Ectodermal cell (in vitro differentiated cells): ENCODE measurements around the gene RBM20.

Experiments
- H3K27ac ChIP-seq: 2 replicates; pipeline ENCODE4 v1.7.0; 2013; ENCODE audit warnings: mild to moderate bottlenecking, low read depth, low read length; ENCODE audit not compliant: insufficient read depth, poor library complexity, severe bottlenecking
- H3K27me3 ChIP-seq: 2 replicates; pipeline ENCODE4 v1.7.0; 2013; ENCODE audit warnings: mild to moderate bottlenecking, low read length; ENCODE audit not compliant: insufficient read depth, control insufficient read depth, poor library complexity, severe bottlenecking
- H3K36me3 ChIP-seq: one replicate; pipeline ENCODE4 v1.7.0; 2013; ENCODE audit warnings: low read length; ENCODE audit not compliant: control insufficient read depth, insufficient read depth
- H3K4me1 ChIP-seq: one replicate; pipeline ENCODE4 v1.7.0; 2013; ENCODE audit warnings: low read length; ENCODE audit not compliant: control insufficient read depth, insufficient read depth
- H3K4me3 ChIP-seq: 2 replicates; pipeline ENCODE4 v1.7.0; 2013; ENCODE audit warnings: low read depth, low read length, control low read depth; ENCODE audit not compliant: insufficient read depth
- H3K9me3 ChIP-seq: 2 replicates; pipeline ENCODE4 v1.7.0; 2013; ENCODE audit warnings: mild to moderate bottlenecking, low read length, moderate library complexity; ENCODE audit not compliant: control insufficient read depth
- WGBS, 2 experiments: methylation state at CpG; one replicate each; pipeline ENCODE4 v1.1.7; 2013; ENCODE audit warnings: missing lambda C conversion rate in 2 of 2; 5-methylcytosine and 5-hydroxymethylcytosine counted together

The RBM20 gene

GRCh38 chr10:110781139-110781538 lies 137.0 kb downstream of the RBM20 start:
- Histone ChIP-seq H3K4me1 (peaks cover 7% of the 10 kb centered on the region), H3K36me3 (no peaks in the 10 kb centered on the region), H3K4me3 (no peak overlapping the region), H3K27ac (no peak overlapping the region), H3K27me3 (no peaks in the 10 kb centered on the region), H3K9me3 (no peaks in the 10 kb centered on the region)
- 93 to 94% methylated on average over 7 of the region's 7 CpGs for WGBS, 2 experiments

- no peak overlapping the region for H3K27ac ChIP-seq
- WGBS, 2 experiments, result 87 to 92% methylated on average over 2 of the region's 2 CpGs
- H3K36me3 ChIP-seq, result no peaks in the 10 kb centered on the region
- H3K4me3 ChIP-seq, result no peak overlapping the region
- H3K9me3 ChIP-seq, result no peaks in the 10 kb centered on the region
- H3K4me1 ChIP-seq, result peaks cover 12% of the 10 kb centered on the region
- H3K27me3 ChIP-seq, result no peaks in the 10 kb centered on the region
Measured at GRCh38 chr10:110782616-110783015, 138.5 kb downstream of the RBM20 start.

- 78 to 89% methylated on average over 7 of the region's 7 CpGs for WGBS, 2 experiments
Measured at GRCh38 chr10:110783509-110784107, 139.5 kb downstream of the RBM20 start.

GRCh38 chr10:110784198-110784597 lies 140.1 kb downstream of the RBM20 start:
- H3K4me1 ChIP-seq, result peaks cover 12% of the 10 kb centered on the region
- H3K27me3 ChIP-seq, result no peaks in the 10 kb centered on the region
- H3K27ac ChIP-seq, result no peak overlapping the region
- 89 to 92% methylated on average over 6 of the region's 6 CpGs for WGBS, 2 experiments
- H3K4me3 ChIP-seq, result no peak overlapping the region
- H3K36me3 ChIP-seq, result no peaks in the 10 kb centered on the region
- H3K9me3 ChIP-seq, result no peaks in the 10 kb centered on the region

More at GRCh38 chr10:110783509-110784107, 139.5 kb downstream of the RBM20 start:
- Histone ChIP-seq H3K4me3 (no peak overlapping the region), H3K4me1 (peaks cover 12% of the 10 kb centered on the region), H3K27ac (no peak overlapping the region), H3K9me3 (no peaks in the 10 kb centered on the region), H3K36me3 (no peaks in the 10 kb centered on the region), H3K27me3 (no peaks in the 10 kb centered on the region)

GRCh38 chr10:110786172-110786571 lies 142.0 kb downstream of the RBM20 start:
- WGBS, 2 experiments, result 71 to 72% methylated on average over 8 of the region's 8 CpGs
- H3K27me3 ChIP-seq, result no peaks in the 10 kb centered on the region
- H3K36me3 ChIP-seq, result no peaks in the 10 kb centered on the region
- no peaks in the 10 kb centered on the region for H3K9me3 ChIP-seq
- H3K4me3 ChIP-seq, result no peak overlapping the region
- no peak overlapping the region for H3K27ac ChIP-seq
- peaks cover 12% of the 10 kb centered on the region for H3K4me1 ChIP-seq

GRCh38 chr10:110788620-110789385 lies 144.7 kb downstream of the RBM20 start:
- Histone ChIP-seq H3K9me3 (no peaks in the 10 kb centered on the region), H3K4me3 (no peak overlapping the region), H3K36me3 (no peaks in the 10 kb centered on the region), H3K27me3 (no peaks in the 10 kb centered on the region), H3K27ac (no peak overlapping the region), H3K4me1 (peaks cover 12% of the 10 kb centered on the region)
- 94 to 96% methylated on average over 7 of the region's 8 CpGs for WGBS, 2 experiments

GRCh38 chr10:110789604-110790433 lies 145.7 kb downstream of the RBM20 start:
- Histone ChIP-seq H3K4me3 (no peak overlapping the region), H3K4me1 (peaks cover 14% of the 10 kb centered on the region), H3K36me3 (no peaks in the 10 kb centered on the region), H3K9me3 (no peaks in the 10 kb centered on the region), H3K27me3 (no peaks in the 10 kb centered on the region), H3K27ac (no peak overlapping the region)
- 91 to 95% methylated on average over 9 to 10 of the region's 10 CpGs for WGBS, 2 experiments

- no peak overlapping the region for H3K27ac ChIP-seq
- 93 to 94% methylated on average over 8 of the region's 8 CpGs for WGBS, 2 experiments
- no peaks in the 10 kb centered on the region for H3K36me3 ChIP-seq
- H3K27me3 ChIP-seq, result no peaks in the 10 kb centered on the region
- H3K4me3 ChIP-seq, result no peak overlapping the region
- no peaks in the 10 kb centered on the region for H3K9me3 ChIP-seq
- H3K4me1 ChIP-seq, result peaks cover 20% of the 10 kb centered on the region
Measured at GRCh38 chr10:110790913-110791506, 146.9 kb downstream of the RBM20 start.

- 72 to 73% methylated on average over 4 of the region's 4 CpGs for WGBS, 2 experiments
- H3K4me1 ChIP-seq, result peaks cover 14% of the 10 kb centered on the region
- H3K27ac ChIP-seq, result no peak overlapping the region
- H3K9me3 ChIP-seq, result no peaks in the 10 kb centered on the region
- H3K36me3 ChIP-seq, result no peaks in the 10 kb centered on the region
- no peaks in the 10 kb centered on the region for H3K27me3 ChIP-seq
- no peak overlapping the region for H3K4me3 ChIP-seq
Measured at GRCh38 chr10:110791541-110792073, 147.5 kb downstream of the RBM20 start.
